Neutrophil (primary cell): ENCODE measurements around the gene MCF2L.

Experiments used
- H3K27ac ChIP-seq: fragments of 200-600 bp; sonication (generic); 2 replicates; pipeline ENCODE4 v1.5.1; 2016; ENCODE audit warnings: mild to moderate bottlenecking, moderate library complexity
- H3K27me3 ChIP-seq: fragments of 200-600 bp; sonication (generic); 2 replicates; pipeline ENCODE4 v1.6.0; 2016; ENCODE audit warnings: mild to moderate bottlenecking
- H3K36me3 ChIP-seq: fragments of 200-600 bp; sonication (generic); 2 replicates; pipeline ENCODE4 v1.5.1; 2017
- H3K4me1 ChIP-seq, 2 experiments: fragments of 200-600 bp in 1 of 2; sonication (generic) in 1 of 2; 1 replicate in 1 of 2; 2 replicates in 1 of 2; pipeline versions ENCODE4 v1.5.1 to v1.6.1; 2013 to 2016; ENCODE audit warnings: low read depth in 1 of 2, low read length in 1 of 2, mild to moderate bottlenecking in 1 of 2, moderate library complexity in 1 of 2; ENCODE audit not compliant: control insufficient read depth in 1 of 2, insufficient read depth in 1 of 2
- H3K4me3 ChIP-seq, 2 experiments: fragments of 200-600 bp in 1 of 2; sonication (generic) in 1 of 2; 1 replicate in 1 of 2; 2 replicates in 1 of 2; pipeline ENCODE4 v1.5.1; 2013 to 2016; ENCODE audit warnings: low read depth in 1 of 2, low read length in 1 of 2, mild to moderate bottlenecking in 1 of 2, moderate library complexity in 1 of 2
- H3K9me3 ChIP-seq: fragments of 200-600 bp; sonication (generic); 2 replicates; pipeline ENCODE4 v1.5.1; 2016
- CTCF ChIP-seq: fragments of 200-600 bp; sonication (generic); IDR thresholded peaks from 2 replicates; pipeline ENCODE4 v1.5.1; 2016; ENCODE audit warnings: antibody characterized with exemption

The MCF2L gene

GRCh38 chr13:113034451-113035212 is 65.6 kb downstream of the MCF2L start:
- Histone ChIP-seq H3K9me3 (no peaks in the 10 kb centered on the region), H3K4me3 (no peak overlapping the region), H3K27ac (no peak overlapping the region), H3K27me3 (peaks cover under 1% of the 10 kb centered on the region), H3K36me3 (no peaks in the 10 kb centered on the region), H3K4me1 (peaks cover 19 to 20% of the 10 kb centered on the region in 2 experiments)
- no peak for TF ChIP-seq CTCF

GRCh38 chr13:113035213-113035800 is 66.3 kb downstream of the MCF2L start:
- Histone ChIP-seq H3K9me3 (no peaks in the 10 kb centered on the region), H3K27me3 (peaks cover 5% of the 10 kb centered on the region), H3K36me3 (no peaks in the 10 kb centered on the region), H3K27ac (no peak overlapping the region), H3K4me3 (no peak overlapping the region), H3K4me1 (peaks cover 19 to 20% of the 10 kb centered on the region in 2 experiments)
- no peak for TF ChIP-seq CTCF

GRCh38 chr13:113036401-113036800 is 67.4 kb downstream of the MCF2L start:
- Histone ChIP-seq H3K27me3 (peaks cover 5% of the 10 kb centered on the region), H3K4me1 (peaks cover 19 to 20% of the 10 kb centered on the region in 2 experiments), H3K4me3 (no peak overlapping the region), H3K27ac (no peak overlapping the region), H3K36me3 (no peaks in the 10 kb centered on the region), H3K9me3 (no peaks in the 10 kb centered on the region)
- no peak for TF ChIP-seq CTCF

- Histone ChIP-seq H3K9me3 (no peaks in the 10 kb centered on the region), H3K4me1 (peaks cover 17 to 19% of the 10 kb centered on the region in 2 experiments), H3K4me3 (no peak overlapping the region), H3K27ac (no peak overlapping the region), H3K27me3 (peaks cover 5% of the 10 kb centered on the region), H3K36me3 (no peaks in the 10 kb centered on the region)
- TF ChIP-seq CTCF = no peak
Observed at GRCh38 chr13:113040031-113040430, 71.0 kb downstream of the MCF2L start.

- Histone ChIP-seq H3K9me3 (no peaks in the 10 kb centered on the region), H3K4me3 (no peak overlapping the region), H3K4me1 (peaks cover 10 to 12% of the 10 kb centered on the region in 2 experiments), H3K27me3 (peaks cover 5% of the 10 kb centered on the region), H3K36me3 (no peaks in the 10 kb centered on the region), H3K27ac (no peak overlapping the region)
- TF ChIP-seq CTCF = no peak
Observed at GRCh38 chr13:113040597-113041292, 71.7 kb downstream of the MCF2L start.
